Middle frontal gyrus (tissue), 1 donor: ENCODE measurements around the gene DRD1.

Source experiments
- DNase-seq: peaks from one replicate; pipeline ENCODE4 v3.0.0-alpha.2; 2015; ENCODE audit warnings: low spot score; ENCODE audit errors: extremely low spot score

Gene DRD1

GRCh38 chr5:175444060-175444904 is at the start of gene DRD1:
Gene DRD1, minus strand, starts transcription at chr5:175444182. Its CDS starts 1,083 bp downstream, at chr5:175443099.
- DNase-seq: no peak

GRCh38 chr5:175493726-175494125 is 49.7 kb upstream of the DRD1 start:
- DNase-seq: no peak

DNA sequence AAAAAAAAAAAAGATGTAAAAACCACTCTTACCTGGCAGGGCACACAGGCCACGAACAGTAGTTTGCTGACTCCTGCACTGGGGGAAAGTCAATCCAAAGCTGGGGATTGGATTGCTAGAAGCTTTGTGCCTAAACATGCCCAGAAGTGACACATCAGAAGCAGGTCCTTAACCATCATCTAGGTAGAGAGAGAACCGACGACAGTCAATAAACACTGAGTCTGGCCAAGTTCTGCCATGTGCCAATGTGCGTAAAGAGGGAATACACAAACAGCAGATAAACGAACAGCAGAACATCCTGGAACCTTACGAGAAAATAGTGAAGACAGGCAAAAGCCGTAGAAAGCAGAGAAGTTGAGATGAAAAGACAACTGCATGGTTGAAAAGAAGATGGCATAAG is 49.3 kb upstream of the DRD1 start:
- DNase-seq: no peak

DNA sequence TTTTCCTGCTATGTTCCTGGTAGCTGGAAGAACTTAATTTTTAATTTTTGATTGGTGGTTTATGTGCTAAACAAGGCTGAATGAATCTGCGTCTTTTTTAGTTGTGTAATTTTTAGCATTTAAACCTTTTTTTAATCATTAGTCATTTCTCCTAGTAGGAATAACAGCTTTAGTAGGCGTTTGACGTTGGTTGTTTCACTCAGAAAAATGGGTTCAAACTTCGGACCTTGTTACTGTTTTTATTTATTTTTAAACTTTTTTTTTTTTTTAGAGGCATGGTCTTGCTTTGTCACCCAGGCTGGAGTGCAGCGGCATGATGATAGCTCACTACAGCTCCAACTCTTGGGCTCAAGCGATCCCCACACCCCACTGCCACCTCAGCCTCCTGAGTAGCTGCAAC is 47.2 kb upstream of the DRD1 start:
- DNase-seq: no peak

GRCh38 chr5:175489693-175490443 is 45.9 kb upstream of the DRD1 start:
- DNase-seq: no peak

- DNase-seq: no peak
Observed at GRCh38 chr5:175487514-175488222, 43.7 kb upstream of the DRD1 start.

DNA sequence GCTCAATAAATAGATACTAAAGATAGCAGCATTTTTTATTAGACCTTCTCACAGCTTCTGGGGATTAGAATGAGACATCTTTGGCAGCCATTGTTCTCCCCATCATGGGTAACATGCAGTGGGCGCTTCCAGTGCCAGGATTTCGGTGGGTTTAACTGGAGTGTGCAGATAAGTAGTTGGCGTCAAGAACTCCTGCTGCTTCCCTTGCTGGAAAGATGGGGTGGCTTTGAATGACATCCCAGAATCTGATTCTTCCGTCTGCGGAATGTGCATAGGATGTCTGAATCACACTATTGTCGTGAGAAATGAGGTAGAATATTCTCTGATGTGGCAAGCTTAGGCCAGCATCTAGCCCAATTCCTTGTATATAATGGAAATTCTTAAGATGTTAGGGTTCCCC is 41.6 kb upstream of the DRD1 start:
- no peak for DNase-seq

GRCh38 chr5:175484829-175485228 is 40.8 kb upstream of the DRD1 start:
- DNase-seq: no peak

- no peak for DNase-seq
Observed at GRCh38 chr5:175484322-175484721, 40.3 kb upstream of the DRD1 start.

DNA sequence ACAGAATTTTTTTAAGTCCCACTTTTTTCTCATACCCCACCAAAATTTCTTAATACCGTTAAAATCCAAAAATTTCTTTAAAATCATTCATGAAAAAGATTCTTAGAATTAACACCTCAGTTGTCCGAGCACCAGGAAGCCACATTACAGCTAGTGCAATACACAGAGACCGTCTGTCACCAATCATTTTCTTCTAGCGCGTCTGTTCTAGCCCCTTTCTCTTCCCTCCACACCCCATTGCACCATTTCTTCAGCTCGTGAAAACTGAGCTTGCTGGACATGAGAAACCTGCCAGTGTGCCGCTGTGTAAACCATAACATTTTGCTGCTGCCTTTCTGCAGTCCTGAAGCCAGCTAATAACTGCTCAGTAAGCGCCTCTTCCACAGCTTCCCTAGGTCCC is 39.4 kb upstream of the DRD1 start:
- DNase-seq: no peak

GRCh38 chr5:175479125-175479881 is 35.3 kb upstream of the DRD1 start:
- no peak for DNase-seq

GRCh38 chr5:175478384-175479124 is 34.6 kb upstream of the DRD1 start, which contains the start of gene SFXN1:
Gene SFXN1, plus strand, starts transcription at chr5:175478560. Its CDS starts 13,544 bp downstream, at chr5:175492104.
- peak; percentile 69 for DNase-seq

- DNase-seq: no peak
Observed at GRCh38 chr5:175478008-175478383, 34.0 kb upstream of the DRD1 start.

DNA sequence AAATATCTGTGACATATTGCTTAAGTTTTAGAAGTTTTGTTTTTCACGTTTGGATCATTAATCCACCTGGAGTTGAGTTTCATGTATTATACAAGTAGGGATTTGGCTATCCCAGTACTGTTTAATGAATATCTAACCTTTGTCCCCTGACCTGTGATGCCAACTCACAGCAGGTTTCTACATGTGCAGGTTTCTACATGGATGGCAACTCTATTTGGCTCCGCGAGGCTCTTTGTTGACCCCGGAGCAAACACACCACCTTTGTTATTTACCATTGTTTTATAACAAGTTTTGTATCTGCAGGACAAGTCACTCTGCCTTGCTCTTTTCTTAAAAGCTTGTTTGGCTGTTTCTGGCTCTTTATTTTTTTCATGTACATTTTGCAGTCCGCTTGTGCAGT is 33.5 kb upstream of the DRD1 start:
- DNase-seq: no peak

- DNase-seq: no peak
Observed at GRCh38 chr5:175475248-175475647, 31.3 kb upstream of the DRD1 start.

GRCh38 chr5:175472378-175472777 is 28.4 kb upstream of the DRD1 start:
- no peak for DNase-seq

DNA sequence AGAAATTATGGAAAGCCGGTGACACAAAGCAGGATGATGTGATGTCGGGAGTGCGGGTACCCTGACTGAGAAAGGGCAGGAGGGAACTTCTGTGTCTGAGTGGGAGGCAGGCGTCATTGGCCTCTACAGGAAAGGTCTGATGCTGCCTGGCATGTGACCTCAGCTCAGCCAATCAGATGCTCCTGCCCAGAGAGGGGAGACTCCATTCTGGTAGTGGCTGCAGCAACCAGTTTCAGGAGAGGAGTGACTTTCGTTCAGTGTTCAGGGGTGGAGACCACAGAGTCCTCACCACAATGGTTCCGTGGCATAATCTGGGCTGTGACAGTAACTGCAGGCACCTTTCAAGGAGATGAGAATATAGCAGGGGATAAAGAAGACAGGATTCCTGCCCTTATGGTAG is 27.6 kb upstream of the DRD1 start:
- DNase-seq: no peak

- no peak for DNase-seq
Observed at GRCh38 chr5:175471196-175471595, 27.2 kb upstream of the DRD1 start.

- no peak for DNase-seq
Observed at GRCh38 chr5:175470781-175471180, 26.8 kb upstream of the DRD1 start.

- DNase-seq: no peak
Observed at GRCh38 chr5:175469916-175470315, 25.9 kb upstream of the DRD1 start.

DNA sequence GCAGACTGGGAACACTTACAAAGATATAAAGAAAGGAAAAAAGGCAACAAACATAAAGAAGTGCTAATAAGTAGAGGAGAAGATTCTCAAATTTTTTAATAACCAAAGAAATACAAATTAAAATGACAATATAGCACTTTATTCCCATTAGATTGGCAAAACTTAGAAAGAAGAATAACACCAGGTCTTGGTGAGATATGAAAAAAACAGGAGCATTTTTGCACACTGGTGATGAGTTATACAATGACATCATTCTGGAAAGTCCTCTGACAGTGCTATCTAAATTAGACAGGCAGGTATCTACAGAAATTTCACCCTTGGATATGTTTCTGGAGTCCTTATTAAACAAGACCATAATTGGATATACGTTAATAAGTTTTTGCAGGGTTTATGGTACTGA is 24.9 kb upstream of the DRD1 start:
- DNase-seq: no peak
